Mesendoderm (in vitro differentiated cells): ENCODE data around the gene HSPA1L.
"Not testable (repeated sequence)": the region's sequence is repeated elsewhere in the genome, so short reads cannot be mapped to it uniquely, and the experiment has no call there.

Source experiments
- DNase-seq: peaks from one replicate; pipeline ENCODE4 v3.0.0; 2013
- H2AK5ac ChIP-seq: 2 replicates; pipeline ENCODE4 v1.6.1; 2013; ENCODE audit warnings: low read length, inconsistent platforms
- H2BK120ac ChIP-seq: 2 replicates; pipeline ENCODE4 v1.6.1; 2013; ENCODE audit warnings: low read depth, mild to moderate bottlenecking, low read length, moderate library complexity, mixed read lengths
- H2BK15ac ChIP-seq: replicated peaks from 2 replicates; pipeline ENCODE4 v1.6.1; 2013; ENCODE audit warnings: low read depth, mild to moderate bottlenecking, moderate library complexity
- H2BK5ac ChIP-seq: 2 replicates; pipeline ENCODE4 v1.6.1; 2013; ENCODE audit warnings: low read length, inconsistent platforms
- H3K18ac ChIP-seq: 2 replicates; pipeline ENCODE4 v1.6.1; 2013; ENCODE audit warnings: mild to moderate bottlenecking, low read length, mixed read lengths
- H3K23ac ChIP-seq: one replicate; pipeline ENCODE4 v1.6.1; 2013; ENCODE audit warnings: low read length
- H3K27ac ChIP-seq: 2 replicates; pipeline ENCODE4 v1.5.1; 2013; ENCODE audit warnings: low read depth, mild to moderate bottlenecking, inconsistent platforms, low read length, moderate library complexity
- H3K27me3 ChIP-seq: 2 replicates; pipeline ENCODE4 v1.6.1; 2013; ENCODE audit warnings: low read length, control low read depth, mild to moderate bottlenecking, inconsistent platforms; ENCODE audit not compliant: insufficient read depth, poor library complexity
- H3K36me3 ChIP-seq: 2 replicates; pipeline ENCODE4 v1.6.1; 2013; ENCODE audit warnings: low read length, inconsistent platforms; ENCODE audit not compliant: control insufficient read depth, insufficient read depth
- H3K4ac ChIP-seq: one replicate; pipeline ENCODE4 v1.6.1; 2013; ENCODE audit warnings: low read depth, mild to moderate bottlenecking, low read length, moderate library complexity
- H3K4me1 ChIP-seq: 2 replicates; pipeline ENCODE4 v1.6.1; 2013; ENCODE audit warnings: low read depth, low read length, inconsistent platforms; ENCODE audit not compliant: control insufficient read depth
- H3K4me2 ChIP-seq: 2 replicates; pipeline ENCODE4 v1.6.1; 2013; ENCODE audit warnings: low read length
- H3K4me3 ChIP-seq: 2 replicates; pipeline ENCODE4 v1.5.1; 2013; ENCODE audit warnings: mild to moderate bottlenecking, low read length
- H3K56ac ChIP-seq: one replicate; pipeline ENCODE4 v1.6.1; 2013; ENCODE audit warnings: low read length
- H3K79me1 ChIP-seq: 2 replicates; pipeline ENCODE4 v1.6.1; 2013; ENCODE audit warnings: low read length, inconsistent platforms
- H3K79me2 ChIP-seq: 2 replicates; pipeline ENCODE4 v1.6.1; 2013; ENCODE audit warnings: mild to moderate bottlenecking, low read length; ENCODE audit not compliant: control insufficient read depth, insufficient read depth
- H3K9ac ChIP-seq: 2 replicates; pipeline ENCODE4 v1.6.1; 2013; ENCODE audit warnings: low read length, inconsistent platforms
- H4K5ac ChIP-seq: one replicate; pipeline ENCODE4 v1.6.1; 2013; ENCODE audit warnings: low read length
- H4K8ac ChIP-seq: one replicate; pipeline ENCODE4 v1.6.1; 2013; ENCODE audit warnings: low read depth, mild to moderate bottlenecking, control low read depth, low read length, moderate library complexity
- WGBS: extraction: QIAGEN DNeasy Blood & Tissue Kit; methylation state at CpG from one replicate; pipeline ENCODE4 v1.1.7; 2013; ENCODE audit warnings: low lambda C conversion rate, missing lambda C conversion rate; ENCODE audit not compliant: insufficient coverage; ENCODE audit errors: extremely low coverage; 5-methylcytosine and 5-hydroxymethylcytosine counted together

HSPA1L gene

GRCh38 chr6:31839779-31840126 lies 24.7 kb upstream of the HSPA1L start:
- H2BK15ac ChIP-seq, H3K56ac ChIP-seq, H3K4ac ChIP-seq, H3K4me1 ChIP-seq, H3K9ac ChIP-seq, H2BK5ac ChIP-seq, DNase-seq, H4K8ac ChIP-seq, H3K4me3 ChIP-seq, H3K23ac ChIP-seq, H2BK120ac ChIP-seq, H3K27ac ChIP-seq, H2AK5ac ChIP-seq, H3K79me1 ChIP-seq, H4K5ac ChIP-seq, H3K18ac ChIP-seq, H3K27me3 ChIP-seq, H3K4me2 ChIP-seq: not testable (repeated sequence)
- peaks cover 45% of the 10 kb centered on the region for H3K79me2 ChIP-seq
- peaks cover 31% of the 10 kb centered on the region for H3K36me3 ChIP-seq
- no CpG with 5 or more reads among the region's 8 CpGs for WGBS

DNA sequence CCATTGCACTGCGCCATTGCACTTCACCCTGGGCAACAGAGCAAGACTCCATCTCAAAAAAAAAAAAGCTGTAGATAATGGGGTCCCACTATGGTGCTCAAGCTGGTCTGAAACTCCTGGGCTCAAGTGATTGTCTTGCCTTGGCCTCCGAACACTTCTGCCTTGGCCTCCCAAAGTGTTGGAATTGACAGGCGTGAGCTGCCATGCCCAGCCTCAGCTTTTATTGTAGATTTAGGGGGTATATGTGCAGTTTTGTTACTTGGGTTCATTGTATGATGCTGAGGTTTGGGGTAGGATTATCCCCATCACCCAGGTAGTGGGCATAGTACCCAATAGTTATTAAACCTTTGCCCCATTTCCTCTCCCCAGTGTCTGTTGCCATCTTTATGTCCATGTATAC lies 23.9 kb upstream of the HSPA1L start:
- Histone ChIP-seq H3K27me3 (no peaks in the 10 kb centered on the region), H3K36me3 (peaks cover 31% of the 10 kb centered on the region), H3K4me2 (peak overlapping the region; percentile 18), H2AK5ac (no peak overlapping the region), H2BK5ac (no peak overlapping the region), H2BK15ac (no peak overlapping the region), H3K9ac (peak overlapping the region; percentile 22), H3K79me2 (peaks cover 45% of the 10 kb centered on the region), H4K5ac (no peak overlapping the region), H3K56ac (no peak overlapping the region), H2BK120ac (no peak overlapping the region), H3K4me1 (no peaks in the 10 kb centered on the region), H3K27ac (no peak overlapping the region), H3K18ac (no peak overlapping the region), H3K4me3 (no peak overlapping the region), H3K4ac (no peak overlapping the region), H3K23ac (no peak overlapping the region), H4K8ac (no peak overlapping the region), H3K79me1 (peaks cover 9% of the 10 kb centered on the region)
- no peak for DNase-seq
- no CpG with 5 or more reads among the region's 3 CpGs for WGBS

GRCh38 chr6:31838114-31838553 lies 23.1 kb upstream of the HSPA1L start:
- not testable (repeated sequence) for H2BK120ac ChIP-seq, H3K27me3 ChIP-seq, H2AK5ac ChIP-seq, H3K79me1 ChIP-seq, H4K5ac ChIP-seq, H3K4me1 ChIP-seq, H4K8ac ChIP-seq, DNase-seq, H3K23ac ChIP-seq, H3K18ac ChIP-seq, H3K4ac ChIP-seq, H2BK15ac ChIP-seq, H2BK5ac ChIP-seq, H3K27ac ChIP-seq
- Histone ChIP-seq H3K4me2 (peak overlapping the region; percentile 83), H3K79me2 (peaks cover 45% of the 10 kb centered on the region), H3K56ac (peak overlapping the region; percentile 100), H3K9ac (peak overlapping the region; percentile 100), H3K4me3 (peak overlapping the region; percentile 15), H3K36me3 (peaks cover 31% of the 10 kb centered on the region)
- WGBS = no CpG with 5 or more reads among the region's 9 CpGs

GRCh38 chr6:31837369-31838113 lies 22.5 kb upstream of the HSPA1L start:
- no peak overlapping the region for H2BK15ac ChIP-seq
- no peak overlapping the region for H3K27ac ChIP-seq
- no peak overlapping the region for H3K4ac ChIP-seq
- no peak overlapping the region for H3K23ac ChIP-seq
- H2AK5ac ChIP-seq = no peak overlapping the region
- WGBS = no CpG with 5 or more reads among the region's 1 CpG
- no peak overlapping the region for H4K8ac ChIP-seq
- no peaks in the 10 kb centered on the region for H3K27me3 ChIP-seq
- H3K36me3 ChIP-seq = peaks cover 31% of the 10 kb centered on the region
- H4K5ac ChIP-seq = no peak overlapping the region
- H3K18ac ChIP-seq = no peak overlapping the region
- H3K4me3 ChIP-seq = peak overlapping the region; percentile 100
- H3K4me2 ChIP-seq = peak overlapping the region; percentile 83
- H2BK5ac ChIP-seq = no peak overlapping the region
- H3K4me1 ChIP-seq = no peaks in the 10 kb centered on the region
- no peak for DNase-seq
- H3K56ac ChIP-seq = peak overlapping the region; percentile 100
- peaks cover 45% of the 10 kb centered on the region for H3K79me2 ChIP-seq
- H2BK120ac ChIP-seq = no peak overlapping the region
- H3K9ac ChIP-seq = peak overlapping the region; percentile 100
- peaks cover 9% of the 10 kb centered on the region for H3K79me1 ChIP-seq

DNA sequence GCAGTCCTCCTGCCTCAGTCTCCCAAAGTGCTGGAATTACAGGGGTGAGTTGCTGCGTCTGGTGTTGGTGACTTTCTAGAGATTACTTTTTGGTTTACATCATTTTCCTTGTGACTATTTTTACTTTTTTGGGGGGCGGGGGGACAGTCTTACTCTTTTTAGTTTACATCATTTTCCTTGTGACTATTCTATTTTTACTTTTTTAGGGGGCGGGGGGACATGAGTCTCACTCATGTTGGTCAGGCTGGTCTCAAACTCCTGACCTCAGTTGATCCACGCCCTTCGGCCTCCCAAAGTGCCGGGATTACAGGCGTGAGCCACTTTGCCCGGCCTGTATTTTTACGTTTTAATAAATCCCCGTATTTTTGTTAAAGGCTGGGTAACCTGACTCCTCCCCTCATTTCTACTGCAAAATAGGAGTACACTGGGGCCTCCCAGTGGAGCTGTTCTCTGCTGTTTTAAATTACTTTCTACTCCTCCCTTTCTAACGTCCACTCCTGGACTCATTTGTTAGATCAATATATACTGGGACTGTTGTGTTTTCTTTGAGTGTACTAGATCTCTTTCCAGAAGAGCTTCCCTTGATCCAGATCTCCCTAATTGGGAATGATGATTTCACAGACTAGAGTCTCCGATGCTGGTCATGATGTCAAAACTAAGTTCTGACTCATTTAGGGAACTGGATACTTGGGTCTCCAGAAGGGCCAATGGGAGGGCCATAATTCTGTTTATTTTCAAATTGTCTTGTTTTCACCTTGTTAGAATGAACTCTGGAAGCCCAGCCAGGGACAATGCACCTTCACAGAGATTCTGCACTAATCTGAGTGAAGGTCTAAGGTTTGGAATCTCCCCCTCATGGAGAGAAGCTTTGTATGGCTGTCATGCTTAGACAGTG lies 21.6 kb upstream of the HSPA1L start:
- peaks cover 9% of the 10 kb centered on the region for H3K79me1 ChIP-seq
- no peak overlapping the region for H3K23ac ChIP-seq
- H3K36me3 ChIP-seq = peaks cover 31% of the 10 kb centered on the region
- no peak for DNase-seq
- H3K4me1 ChIP-seq = no peaks in the 10 kb centered on the region
- no peak overlapping the region for H3K18ac ChIP-seq
- H4K5ac ChIP-seq = no peak overlapping the region
- no peak overlapping the region for H2BK5ac ChIP-seq
- H3K4me3 ChIP-seq = peak overlapping the region; percentile 100
- H2BK120ac ChIP-seq = no peak overlapping the region
- no CpG with 5 or more reads among the region's 12 CpGs for WGBS
- H3K56ac ChIP-seq = peak overlapping the region; percentile 100
- H3K4ac ChIP-seq = no peak overlapping the region
- H3K79me2 ChIP-seq = peaks cover 45% of the 10 kb centered on the region
- H4K8ac ChIP-seq = no peak overlapping the region
- peak overlapping the region; percentile 97 for H3K4me2 ChIP-seq
- H3K27ac ChIP-seq = peak overlapping the region; percentile 20
- no peak overlapping the region for H2AK5ac ChIP-seq
- peak overlapping the region; percentile 100 for H3K9ac ChIP-seq
- H2BK15ac ChIP-seq = no peak overlapping the region
- H3K27me3 ChIP-seq = no peaks in the 10 kb centered on the region
